SKM-1 (cell line): ENCODE data around the gene FAT2.

Experiments used
- DNase-seq: peaks from one replicate; lab custom pipeline; 2025; ENCODE audit not compliant: unreplicated experiment; lab: John Stamatoyannopoulos, UW

The FAT2 gene

GRCh38 chr5:151591144-151591819 is at the start of gene FAT2:
Gene FAT2, minus strand, starts transcription at chr5:151591331. Its CDS starts 22,400 bp downstream, at chr5:151568931.
- DNase-seq, result no peak

GRCh38 chr5:151638619-151639018 is 47.5 kb upstream of the FAT2 start:
- DNase-seq, result no peak

GRCh38 chr5:151637676-151638075 is 46.5 kb upstream of the FAT2 start:
- no peak for DNase-seq

GRCh38 chr5:151633892-151634291 is 42.8 kb upstream of the FAT2 start:
- DNase-seq, result no peak

- no peak for DNase-seq
Measured at GRCh38 chr5:151632941-151633340, 41.8 kb upstream of the FAT2 start.

GRCh38 chr5:151632524-151632923 is 41.4 kb upstream of the FAT2 start:
- DNase-seq, result no peak

- DNase-seq, result no peak
Measured at GRCh38 chr5:151631941-151632340, 40.8 kb upstream of the FAT2 start.

- no peak for DNase-seq
Measured at GRCh38 chr5:151630088-151630487, 39.0 kb upstream of the FAT2 start.

- DNase-seq, result no peak
Measured at GRCh38 chr5:151628112-151628823, 37.1 kb upstream of the FAT2 start.

GRCh38 chr5:151627650-151628049 is 36.5 kb upstream of the FAT2 start:
- DNase-seq, result no peak

- no peak for DNase-seq
Measured at GRCh38 chr5:151625285-151625684, 34.2 kb upstream of the FAT2 start.

GRCh38 chr5:151624476-151624875 is 33.3 kb upstream of the FAT2 start:
- no peak for DNase-seq

GRCh38 chr5:151622367-151623088 is 31.4 kb upstream of the FAT2 start:
- no peak for DNase-seq

GRCh38 chr5:151620461-151620840 is 29.3 kb upstream of the FAT2 start:
- DNase-seq, result no peak

- no peak for DNase-seq
Measured at GRCh38 chr5:151619812-151620460, 28.8 kb upstream of the FAT2 start.

- no peak for DNase-seq
Measured at GRCh38 chr5:151618907-151619306, 27.8 kb upstream of the FAT2 start.

GRCh38 chr5:151617841-151618710 is 26.9 kb upstream of the FAT2 start:
- no peak for DNase-seq

- DNase-seq, result no peak
Measured at GRCh38 chr5:151617383-151617840, 26.3 kb upstream of the FAT2 start.

GRCh38 chr5:151615431-151615830 is 24.3 kb upstream of the FAT2 start:
- DNase-seq, result no peak

- DNase-seq, result no peak
Measured at GRCh38 chr5:151614565-151614964, 23.4 kb upstream of the FAT2 start.
